HepG2 (cell line): ENCODE data around the gene AURKA. TPM values are rescaled to one million over a fixed set of nuclear protein-coding genes. Genes with fewer than 3 reads are reported as not detected.

ENCODE experiments used
- ATRX ChIP-seq: sonication (generic); formaldehyde crosslinking; IDR thresholded peaks from 2 replicates; pipeline ENCODE4 v1.4.0; 2020; ENCODE audit warnings: missing genetic modification reagents, borderline replicate concordance
- EP300 ChIP-seq, 3 experiments: sonication (generic) in 1 of 3; formaldehyde crosslinking in 1 of 3; IDR thresholded peaks; 2 replicates each; pipeline versions ENCODE4 v1.5.1 to v1.6.1; 2011 to 2020; ENCODE audit warnings: low read depth in 2 of 3, low read length in 2 of 3, borderline replicate concordance in 1 of 3, improper control_type of control experiment in 1 of 3, mild to moderate bottlenecking in 1 of 3, missing genetic modification reagents in 1 of 3, moderate library complexity in 1 of 3
- ETV5 ChIP-seq: IDR thresholded peaks from 2 replicates; pipeline ENCODE4 v1.6.1; 2018; ENCODE audit warnings: missing biosample characterization, missing genetic modification reagents, inconsistent platforms, borderline replicate concordance
- SIN3B ChIP-seq: fragments of 150-350 bp; IDR thresholded peaks from 2 replicates; pipeline ENCODE4 v1.6.1; 2014; ENCODE audit warnings: low read length
- SKI ChIP-seq: fragments of 450-650 bp; IDR thresholded peaks from one replicate; pipeline ENCODE4 v1.6.1; 2018; ENCODE audit warnings: mild to moderate bottlenecking; ENCODE audit not compliant: partially characterized antibody
- TARDBP ChIP-seq: sonication (generic); formaldehyde crosslinking; IDR thresholded peaks from 2 replicates; pipeline ENCODE4 v1.8.0; 2022; ENCODE audit warnings: mild to moderate bottlenecking, missing genetic modification reagents
- ZFX ChIP-seq: sonication (generic); formaldehyde crosslinking; IDR thresholded peaks from 2 replicates; pipeline ENCODE4 v1.4.0; 2020; ENCODE audit warnings: mild to moderate bottlenecking, low read depth, missing genetic modification reagents, moderate library complexity
- ZNF354B ChIP-seq: sonication (generic); formaldehyde crosslinking; IDR thresholded peaks from 2 replicates; pipeline ENCODE4 v1.8.0; 2022; ENCODE audit warnings: mild to moderate bottlenecking, missing genetic modification reagents
- ZNF777 ChIP-seq: sonication (generic); formaldehyde crosslinking; IDR thresholded peaks from 2 replicates; pipeline ENCODE4 v1.4.0; 2020; ENCODE audit warnings: missing genetic modification reagents
- ZNF790 ChIP-seq: sonication (generic); formaldehyde crosslinking; IDR thresholded peaks from 2 replicates; pipeline ENCODE4 v1.8.0; 2022; ENCODE audit warnings: missing genetic modification reagents, mild to moderate bottlenecking, borderline replicate concordance
- ZNF878 ChIP-seq: sonication (generic); formaldehyde crosslinking; IDR thresholded peaks from 2 replicates; pipeline ENCODE4 v1.8.1; 2023; ENCODE audit warnings: mild to moderate bottlenecking, missing genetic modification reagents, moderate library complexity
- polyA plus RNA-seq, 8 experiments: library from polyadenylated mRNA; depleted of rRNA in 3 of 8; stranded (reverse) in 7 of 8; unstranded in 1 of 8; fragments of >200 nt; fragmentation: Illumina TruSeq in 4 of 8; extraction: Trizol in 4 of 8; gene quantifications; 2 replicates each; pipeline versions ENCODE4 v1.2.1 to v1.2.3, GENCODE V29; 2011 to 2016; ENCODE audit warnings: low read depth in 4 of 8, missing spikeins in 1 of 8, mixed read lengths in 1 of 8; ENCODE audit not compliant: insufficient read depth in 1 of 8
- total RNA-seq, 5 experiments: library from RNA; depleted of rRNA; stranded (reverse); fragments of >200 nt; fragmentation: Illumina TruSeq; extraction: Trizol; gene quantifications; 2 replicates each; pipeline ENCODE4 v1.2.3, GENCODE V29; 2016; ENCODE audit warnings: low read depth in 1 of 5
- TF ChIP-seq, protein P1 (sequence below): sonication (generic); formaldehyde crosslinking; IDR thresholded peaks from 2 replicates; pipeline ENCODE4 v1.9.0; 2021; ENCODE audit warnings: missing genetic modification reagents, borderline replicate concordance
- TF ChIP-seq, protein P2 (sequence below), 2 experiments: IDR thresholded peaks; 2 replicates each; pipeline ENCODE4 v1.6.1; 2011 to 2012; ENCODE audit warnings: low read length in 2 of 2, borderline replicate concordance in 1 of 2, low read depth in 1 of 2, mild to moderate bottlenecking in 1 of 2, moderate library complexity in 1 of 2
- TF ChIP-seq, protein P3 (sequence below): sonication (generic); formaldehyde crosslinking; IDR thresholded peaks from 2 replicates; pipeline ENCODE4 v1.5.0; 2020; ENCODE audit warnings: mild to moderate bottlenecking, missing genetic modification reagents
- TF ChIP-seq, protein P4 (sequence below): IDR thresholded peaks from 2 replicates; pipeline ENCODE4 v1.6.1; 2016; ENCODE audit warnings: missing compliant biosample characterization, missing genetic modification reagents, borderline replicate concordance

The AURKA gene
- total and polyA plus RNA-seq, 2 of the 13 experiments (the other 11 are each of a cell fraction or from before 2014, with no cell fraction given): 96.4 to 224 TPM

DNA sequence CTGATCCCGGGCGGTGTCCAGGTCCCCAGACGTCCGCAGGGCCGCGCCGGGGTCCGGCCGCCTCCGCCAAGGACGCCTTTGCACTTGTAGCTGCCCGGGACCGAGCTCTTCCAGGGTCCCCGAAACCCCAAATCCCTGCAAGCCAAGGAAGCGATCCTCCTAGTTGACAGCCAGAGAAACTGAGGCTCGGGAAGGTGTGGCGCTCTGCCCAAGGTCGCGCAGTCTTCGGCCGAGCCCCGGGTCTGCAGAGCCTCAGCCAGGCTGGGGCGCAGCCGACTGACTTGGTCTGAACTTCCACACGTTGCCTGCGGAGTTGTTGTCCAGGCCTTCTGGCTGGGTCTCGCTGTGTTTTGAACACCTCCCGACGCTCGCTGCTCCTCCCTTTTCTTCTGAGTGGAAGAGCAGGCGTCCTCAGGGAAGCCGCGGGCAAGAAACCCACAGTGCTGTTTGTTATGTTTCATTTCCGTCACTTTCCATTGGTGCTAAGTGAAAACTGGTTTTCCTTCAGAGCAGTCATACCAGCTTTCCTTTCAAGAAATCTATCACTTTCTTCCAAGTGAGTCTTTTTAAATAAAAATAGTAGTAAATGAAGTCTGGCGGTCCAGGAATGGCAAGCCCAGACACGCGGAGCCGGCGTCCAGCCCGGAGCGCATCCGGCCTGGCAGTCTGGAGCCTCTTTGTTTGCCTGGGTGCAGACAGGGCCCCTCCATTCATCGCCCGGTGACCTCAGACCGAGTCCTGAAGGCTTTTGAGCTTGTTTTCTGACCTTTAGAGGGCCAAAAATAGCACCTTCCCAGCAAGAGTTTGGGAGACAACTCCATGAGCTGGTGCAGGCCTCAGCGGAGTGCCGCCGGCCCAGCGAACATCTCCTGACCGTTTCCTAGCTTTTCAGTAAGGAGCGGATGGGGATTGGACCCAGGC is 32.5 kb downstream of the AURKA start (continued):
- TF ChIP-seq, protein P1, sequence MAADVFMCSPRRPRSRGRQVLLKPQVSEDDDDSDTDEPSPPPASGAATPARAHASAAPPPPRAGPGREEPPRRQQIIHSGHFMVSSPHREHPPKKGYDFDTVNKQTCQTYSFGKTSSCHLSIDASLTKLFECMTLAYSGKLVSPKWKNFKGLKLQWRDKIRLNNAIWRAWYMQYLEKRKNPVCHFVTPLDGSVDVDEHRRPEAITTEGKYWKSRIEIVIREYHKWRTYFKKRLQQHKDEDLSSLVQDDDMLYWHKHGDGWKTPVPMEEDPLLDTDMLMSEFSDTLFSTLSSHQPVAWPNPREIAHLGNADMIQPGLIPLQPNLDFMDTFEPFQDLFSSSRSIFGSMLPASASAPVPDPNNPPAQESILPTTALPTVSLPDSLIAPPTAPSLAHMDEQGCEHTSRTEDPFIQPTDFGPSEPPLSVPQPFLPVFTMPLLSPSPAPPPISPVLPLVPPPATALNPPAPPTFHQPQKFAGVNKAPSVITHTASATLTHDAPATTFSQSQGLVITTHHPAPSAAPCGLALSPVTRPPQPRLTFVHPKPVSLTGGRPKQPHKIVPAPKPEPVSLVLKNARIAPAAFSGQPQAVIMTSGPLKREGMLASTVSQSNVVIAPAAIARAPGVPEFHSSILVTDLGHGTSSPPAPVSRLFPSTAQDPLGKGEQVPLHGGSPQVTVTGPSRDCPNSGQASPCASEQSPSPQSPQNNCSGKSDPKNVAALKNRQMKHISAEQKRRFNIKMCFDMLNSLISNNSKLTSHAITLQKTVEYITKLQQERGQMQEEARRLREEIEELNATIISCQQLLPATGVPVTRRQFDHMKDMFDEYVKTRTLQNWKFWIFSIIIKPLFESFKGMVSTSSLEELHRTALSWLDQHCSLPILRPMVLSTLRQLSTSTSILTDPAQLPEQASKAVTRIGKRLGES (CRISPR knock-in tag): no peak
- TF ChIP-seq ETV5: peak; percentile 42; the same call in 1 of the 2 replicates
- TF ChIP-seq, protein P2, sequence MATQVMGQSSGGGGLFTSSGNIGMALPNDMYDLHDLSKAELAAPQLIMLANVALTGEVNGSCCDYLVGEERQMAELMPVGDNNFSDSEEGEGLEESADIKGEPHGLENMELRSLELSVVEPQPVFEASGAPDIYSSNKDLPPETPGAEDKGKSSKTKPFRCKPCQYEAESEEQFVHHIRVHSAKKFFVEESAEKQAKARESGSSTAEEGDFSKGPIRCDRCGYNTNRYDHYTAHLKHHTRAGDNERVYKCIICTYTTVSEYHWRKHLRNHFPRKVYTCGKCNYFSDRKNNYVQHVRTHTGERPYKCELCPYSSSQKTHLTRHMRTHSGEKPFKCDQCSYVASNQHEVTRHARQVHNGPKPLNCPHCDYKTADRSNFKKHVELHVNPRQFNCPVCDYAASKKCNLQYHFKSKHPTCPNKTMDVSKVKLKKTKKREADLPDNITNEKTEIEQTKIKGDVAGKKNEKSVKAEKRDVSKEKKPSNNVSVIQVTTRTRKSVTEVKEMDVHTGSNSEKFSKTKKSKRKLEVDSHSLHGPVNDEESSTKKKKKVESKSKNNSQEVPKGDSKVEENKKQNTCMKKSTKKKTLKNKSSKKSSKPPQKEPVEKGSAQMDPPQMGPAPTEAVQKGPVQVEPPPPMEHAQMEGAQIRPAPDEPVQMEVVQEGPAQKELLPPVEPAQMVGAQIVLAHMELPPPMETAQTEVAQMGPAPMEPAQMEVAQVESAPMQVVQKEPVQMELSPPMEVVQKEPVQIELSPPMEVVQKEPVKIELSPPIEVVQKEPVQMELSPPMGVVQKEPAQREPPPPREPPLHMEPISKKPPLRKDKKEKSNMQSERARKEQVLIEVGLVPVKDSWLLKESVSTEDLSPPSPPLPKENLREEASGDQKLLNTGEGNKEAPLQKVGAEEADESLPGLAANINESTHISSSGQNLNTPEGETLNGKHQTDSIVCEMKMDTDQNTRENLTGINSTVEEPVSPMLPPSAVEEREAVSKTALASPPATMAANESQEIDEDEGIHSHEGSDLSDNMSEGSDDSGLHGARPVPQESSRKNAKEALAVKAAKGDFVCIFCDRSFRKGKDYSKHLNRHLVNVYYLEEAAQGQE (IDR thresholded peaks at IDR 0.05; ENCODE audit: borderline replicate concordance in 1 of 2, low read depth in 1 of 2, low read length in 2 of 2): peak in 1 of 2 experiments; percentile 10; a peak in 1 of 4 replicates
- 0 out of 2 replicates have a peak, but pooled peaks have one; percentile 19 for TF ChIP-seq SIN3B
- TF ChIP-seq ZNF878 (CRISPR knock-in tag): peak; percentile 71; the same call in 1 of the 2 replicates
- 0 out of 2 replicates have a peak, but pooled peaks have one; percentile 23 for TF ChIP-seq ATRX (CRISPR knock-in tag)
- peak; percentile 33; the same call in 1 of the 2 replicates for TF ChIP-seq ZNF777 (CRISPR knock-in tag)
- TF ChIP-seq, protein P3, sequence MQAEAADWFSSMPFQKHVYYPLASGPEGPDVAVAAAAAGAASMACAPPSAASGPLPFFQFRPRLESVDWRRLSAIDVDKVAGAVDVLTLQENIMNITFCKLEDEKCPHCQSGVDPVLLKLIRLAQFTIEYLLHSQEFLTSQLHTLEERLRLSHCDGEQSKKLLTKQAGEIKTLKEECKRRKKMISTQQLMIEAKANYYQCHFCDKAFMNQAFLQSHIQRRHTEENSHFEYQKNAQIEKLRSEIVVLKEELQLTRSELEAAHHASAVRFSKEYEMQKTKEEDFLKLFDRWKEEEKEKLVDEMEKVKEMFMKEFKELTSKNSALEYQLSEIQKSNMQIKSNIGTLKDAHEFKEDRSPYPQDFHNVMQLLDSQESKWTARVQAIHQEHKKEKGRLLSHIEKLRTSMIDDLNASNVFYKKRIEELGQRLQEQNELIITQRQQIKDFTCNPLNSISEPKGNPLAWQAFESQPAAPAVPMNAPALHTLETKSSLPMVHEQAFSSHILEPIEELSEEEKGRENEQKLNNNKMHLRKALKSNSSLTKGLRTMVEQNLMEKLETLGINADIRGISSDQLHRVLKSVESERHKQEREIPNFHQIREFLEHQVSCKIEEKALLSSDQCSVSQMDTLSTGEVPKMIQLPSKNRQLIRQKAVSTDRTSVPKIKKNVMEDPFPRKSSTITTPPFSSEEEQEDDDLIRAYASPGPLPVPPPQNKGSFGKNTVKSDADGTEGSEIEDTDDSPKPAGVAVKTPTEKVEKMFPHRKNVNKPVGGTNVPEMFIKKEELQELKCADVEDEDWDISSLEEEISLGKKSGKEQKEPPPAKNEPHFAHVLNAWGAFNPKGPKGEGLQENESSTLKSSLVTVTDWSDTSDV: 0 out of 2 replicates have a peak, but pooled peaks have one; percentile 35
- 0 out of 4 replicates have a peak, but pooled peaks of 1 of the 2 experiments have one; percentile 21 for TF ChIP-seq EP300 (IDR thresholded peaks at IDR 0.05; ENCODE audit: low read depth in 2 of 2, low read length in 2 of 2)
- TF ChIP-seq EP300 (CRISPR knock-in tag; IDR thresholded peaks at IDR 0.05; ENCODE audit: borderline replicate concordance): no peak; the same call in 1 of the 2 replicates
- TF ChIP-seq, protein P4, sequence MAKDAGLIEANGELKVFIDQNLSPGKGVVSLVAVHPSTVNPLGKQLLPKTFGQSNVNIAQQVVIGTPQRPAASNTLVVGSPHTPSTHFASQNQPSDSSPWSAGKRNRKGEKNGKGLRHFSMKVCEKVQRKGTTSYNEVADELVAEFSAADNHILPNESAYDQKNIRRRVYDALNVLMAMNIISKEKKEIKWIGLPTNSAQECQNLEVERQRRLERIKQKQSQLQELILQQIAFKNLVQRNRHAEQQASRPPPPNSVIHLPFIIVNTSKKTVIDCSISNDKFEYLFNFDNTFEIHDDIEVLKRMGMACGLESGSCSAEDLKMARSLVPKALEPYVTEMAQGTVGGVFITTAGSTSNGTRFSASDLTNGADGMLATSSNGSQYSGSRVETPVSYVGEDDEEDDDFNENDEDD (CRISPR knock-in tag): 0 out of 2 replicates have a peak, but pooled peaks have one; percentile 4
- TF ChIP-seq ZNF790: no peak; the same call in 1 of the 2 replicates
- peak; percentile 80 for TF ChIP-seq SKI
- peak; percentile 73 for TF ChIP-seq TARDBP (CRISPR knock-in tag)
- TF ChIP-seq ZFX (CRISPR knock-in tag): peak; percentile 94
- TF ChIP-seq ZNF354B (CRISPR knock-in tag): 0 out of 2 replicates have a peak, but pooled peaks have one; percentile 61
